ENCODE data around the gene SERPINB2.

- TF ChIP-seq, protein P1, sequence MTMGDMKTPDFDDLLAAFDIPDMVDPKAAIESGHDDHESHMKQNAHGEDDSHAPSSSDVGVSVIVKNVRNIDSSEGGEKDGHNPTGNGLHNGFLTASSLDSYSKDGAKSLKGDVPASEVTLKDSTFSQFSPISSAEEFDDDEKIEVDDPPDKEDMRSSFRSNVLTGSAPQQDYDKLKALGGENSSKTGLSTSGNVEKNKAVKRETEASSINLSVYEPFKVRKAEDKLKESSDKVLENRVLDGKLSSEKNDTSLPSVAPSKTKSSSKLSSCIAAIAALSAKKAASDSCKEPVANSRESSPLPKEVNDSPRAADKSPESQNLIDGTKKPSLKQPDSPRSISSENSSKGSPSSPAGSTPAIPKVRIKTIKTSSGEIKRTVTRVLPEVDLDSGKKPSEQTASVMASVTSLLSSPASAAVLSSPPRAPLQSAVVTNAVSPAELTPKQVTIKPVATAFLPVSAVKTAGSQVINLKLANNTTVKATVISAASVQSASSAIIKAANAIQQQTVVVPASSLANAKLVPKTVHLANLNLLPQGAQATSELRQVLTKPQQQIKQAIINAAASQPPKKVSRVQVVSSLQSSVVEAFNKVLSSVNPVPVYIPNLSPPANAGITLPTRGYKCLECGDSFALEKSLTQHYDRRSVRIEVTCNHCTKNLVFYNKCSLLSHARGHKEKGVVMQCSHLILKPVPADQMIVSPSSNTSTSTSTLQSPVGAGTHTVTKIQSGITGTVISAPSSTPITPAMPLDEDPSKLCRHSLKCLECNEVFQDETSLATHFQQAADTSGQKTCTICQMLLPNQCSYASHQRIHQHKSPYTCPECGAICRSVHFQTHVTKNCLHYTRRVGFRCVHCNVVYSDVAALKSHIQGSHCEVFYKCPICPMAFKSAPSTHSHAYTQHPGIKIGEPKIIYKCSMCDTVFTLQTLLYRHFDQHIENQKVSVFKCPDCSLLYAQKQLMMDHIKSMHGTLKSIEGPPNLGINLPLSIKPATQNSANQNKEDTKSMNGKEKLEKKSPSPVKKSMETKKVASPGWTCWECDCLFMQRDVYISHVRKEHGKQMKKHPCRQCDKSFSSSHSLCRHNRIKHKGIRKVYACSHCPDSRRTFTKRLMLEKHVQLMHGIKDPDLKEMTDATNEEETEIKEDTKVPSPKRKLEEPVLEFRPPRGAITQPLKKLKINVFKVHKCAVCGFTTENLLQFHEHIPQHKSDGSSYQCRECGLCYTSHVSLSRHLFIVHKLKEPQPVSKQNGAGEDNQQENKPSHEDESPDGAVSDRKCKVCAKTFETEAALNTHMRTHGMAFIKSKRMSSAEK (CRISPR knock-in tag; IDR thresholded peaks at IDR 0.05; ENCODE audit: borderline replicate concordance) = no peak
- TF ChIP-seq, protein P2, sequence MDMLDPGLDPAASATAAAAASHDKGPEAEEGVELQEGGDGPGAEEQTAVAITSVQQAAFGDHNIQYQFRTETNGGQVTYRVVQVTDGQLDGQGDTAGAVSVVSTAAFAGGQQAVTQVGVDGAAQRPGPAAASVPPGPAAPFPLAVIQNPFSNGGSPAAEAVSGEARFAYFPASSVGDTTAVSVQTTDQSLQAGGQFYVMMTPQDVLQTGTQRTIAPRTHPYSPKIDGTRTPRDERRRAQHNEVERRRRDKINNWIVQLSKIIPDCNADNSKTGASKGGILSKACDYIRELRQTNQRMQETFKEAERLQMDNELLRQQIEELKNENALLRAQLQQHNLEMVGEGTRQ (CRISPR knock-in tag; IDR thresholded peaks at IDR 0.05) = no peak
- TF ChIP-seq, protein P3, sequence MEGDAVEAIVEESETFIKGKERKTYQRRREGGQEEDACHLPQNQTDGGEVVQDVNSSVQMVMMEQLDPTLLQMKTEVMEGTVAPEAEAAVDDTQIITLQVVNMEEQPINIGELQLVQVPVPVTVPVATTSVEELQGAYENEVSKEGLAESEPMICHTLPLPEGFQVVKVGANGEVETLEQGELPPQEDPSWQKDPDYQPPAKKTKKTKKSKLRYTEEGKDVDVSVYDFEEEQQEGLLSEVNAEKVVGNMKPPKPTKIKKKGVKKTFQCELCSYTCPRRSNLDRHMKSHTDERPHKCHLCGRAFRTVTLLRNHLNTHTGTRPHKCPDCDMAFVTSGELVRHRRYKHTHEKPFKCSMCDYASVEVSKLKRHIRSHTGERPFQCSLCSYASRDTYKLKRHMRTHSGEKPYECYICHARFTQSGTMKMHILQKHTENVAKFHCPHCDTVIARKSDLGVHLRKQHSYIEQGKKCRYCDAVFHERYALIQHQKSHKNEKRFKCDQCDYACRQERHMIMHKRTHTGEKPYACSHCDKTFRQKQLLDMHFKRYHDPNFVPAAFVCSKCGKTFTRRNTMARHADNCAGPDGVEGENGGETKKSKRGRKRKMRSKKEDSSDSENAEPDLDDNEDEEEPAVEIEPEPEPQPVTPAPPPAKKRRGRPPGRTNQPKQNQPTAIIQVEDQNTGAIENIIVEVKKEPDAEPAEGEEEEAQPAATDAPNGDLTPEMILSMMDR (IDR thresholded peaks at IDR 0.05) = no peak
- TF ChIP-seq, protein P4, sequence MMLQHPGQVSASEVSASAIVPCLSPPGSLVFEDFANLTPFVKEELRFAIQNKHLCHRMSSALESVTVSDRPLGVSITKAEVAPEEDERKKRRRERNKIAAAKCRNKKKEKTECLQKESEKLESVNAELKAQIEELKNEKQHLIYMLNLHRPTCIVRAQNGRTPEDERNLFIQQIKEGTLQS (CRISPR knock-in tag; conservative IDR thresholded peaks at IDR 0.05) = no peak
- no peak for TF ChIP-seq TEAD4 (CRISPR knock-in tag; IDR thresholded peaks at IDR 0.05)
- no peak for TF ChIP-seq IRF2 (CRISPR knock-in tag; IDR thresholded peaks at IDR 0.05; ENCODE audit: borderline replicate concordance, low read depth)
- no peak for TF ChIP-seq SP1 (CRISPR knock-in tag; conservative IDR thresholded peaks at IDR 0.05)
- no peak for TF ChIP-seq ZNF121 (CRISPR knock-in tag; IDR thresholded peaks at IDR 0.05)
- no peak for TF ChIP-seq JUN (CRISPR knock-in tag; IDR thresholded peaks at IDR 0.05)
- no peak for TF ChIP-seq MYBL2 (CRISPR knock-in tag; IDR thresholded peaks at IDR 0.05)
These were observed 2.1 kb downstream of the SERPINB2 start for GRCh38 chr18:63889626-63890025.

All from WTC11 (cell line).